Kidney glomerular epithelial cell (primary cell): ENCODE results near the gene RAB39B.
A peak's percentile ranks its signal among the peaks of the same experiment; 100 is the strongest.
"Not testable (repeated sequence)": the region's sequence is repeated elsewhere in the genome, so short reads cannot be mapped to it uniquely, and the experiment has no call there.

ENCODE experiments used
- DNase-seq: peaks from one replicate; lab custom pipeline; 2025; lab: John Stamatoyannopoulos, UW

RAB39B gene

DNA sequence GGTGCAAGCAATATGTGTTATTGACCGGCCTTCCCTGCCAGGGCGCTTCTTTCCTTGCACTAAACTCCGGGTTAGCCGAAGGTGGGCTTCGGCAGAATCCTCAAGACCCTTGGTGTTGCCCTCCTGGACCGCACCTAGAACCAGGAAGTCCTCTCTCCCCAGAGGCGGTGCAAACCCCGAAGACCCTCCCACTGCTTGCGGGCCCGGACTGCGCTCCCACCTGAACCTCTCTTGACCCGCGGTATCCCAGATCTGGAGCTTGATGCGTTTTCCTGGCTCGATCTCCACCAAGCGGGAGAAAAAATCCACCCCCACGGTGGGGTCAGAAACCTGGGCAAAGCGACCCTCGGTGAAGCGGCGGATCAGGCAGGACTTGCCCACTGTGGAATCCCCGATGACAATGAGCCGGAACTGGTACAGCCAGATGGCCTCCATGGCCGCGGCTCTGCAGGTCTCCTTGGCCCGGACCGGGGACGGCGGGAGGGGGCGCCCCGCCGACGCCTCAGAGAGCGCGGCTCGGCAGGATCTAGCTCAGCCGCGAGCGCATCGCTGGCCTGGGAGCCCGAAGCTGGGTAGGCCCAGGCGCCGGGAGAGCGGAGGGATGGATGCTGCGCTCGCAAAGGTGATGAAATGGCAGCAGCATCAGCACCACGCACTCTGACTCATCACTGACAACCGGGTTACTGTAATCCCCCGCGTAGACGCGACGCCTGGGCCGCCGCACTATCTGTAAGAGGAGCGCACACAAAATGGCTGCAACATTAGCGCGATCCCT is at the start of gene RAB39B:
RAB39B (minus strand) TSS at position 638 of the 775 bp plus-strand sequence; CDS start at position 435, 203 bp downstream.
- peak; percentile 51 for DNase-seq

DNA sequence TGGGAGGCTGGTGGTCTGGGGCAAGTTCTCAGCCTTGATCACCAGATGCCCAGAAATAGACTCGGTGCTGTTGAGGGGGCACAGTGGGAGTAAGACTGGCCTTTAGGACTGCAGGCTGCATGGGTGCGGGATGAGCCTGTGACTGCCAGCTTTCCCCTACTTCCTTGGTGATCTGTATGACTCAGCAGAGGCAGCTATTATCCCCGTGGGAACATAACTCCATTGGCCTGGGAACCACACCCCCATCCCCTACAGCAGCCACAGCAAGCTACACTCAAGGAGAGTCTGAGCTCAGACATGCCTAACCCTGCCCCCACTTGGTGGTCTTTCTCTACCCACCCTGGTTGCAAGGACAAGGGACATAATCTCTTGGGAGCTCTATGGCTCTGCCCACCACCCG is 49.5 kb upstream of the RAB39B start:
- DNase-seq, result no peak

- no peak for DNase-seq
Measured at GRCh38 chrX:155293771-155294170, 29.5 kb upstream of the RAB39B start.

DNA sequence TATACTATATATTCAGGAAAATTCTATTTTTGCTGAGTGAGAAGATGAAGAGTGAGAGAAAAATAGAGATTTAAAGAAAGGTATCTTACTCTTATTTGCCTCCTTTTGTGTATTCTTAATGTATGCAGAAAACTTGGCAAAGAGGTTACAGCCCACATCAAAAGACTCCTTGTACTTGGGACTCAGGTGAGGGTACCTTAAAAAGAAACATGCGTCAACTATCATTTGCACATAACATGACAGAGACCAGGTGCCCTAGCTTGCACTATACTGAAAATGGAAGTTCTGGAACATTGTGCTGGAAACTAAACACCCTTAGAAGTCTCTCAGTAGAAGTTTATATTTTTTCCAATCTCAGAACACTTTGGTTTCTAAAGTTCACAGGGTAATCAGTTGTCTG is 15.6 kb upstream of the RAB39B start:
- DNase-seq, result no peak

DNA sequence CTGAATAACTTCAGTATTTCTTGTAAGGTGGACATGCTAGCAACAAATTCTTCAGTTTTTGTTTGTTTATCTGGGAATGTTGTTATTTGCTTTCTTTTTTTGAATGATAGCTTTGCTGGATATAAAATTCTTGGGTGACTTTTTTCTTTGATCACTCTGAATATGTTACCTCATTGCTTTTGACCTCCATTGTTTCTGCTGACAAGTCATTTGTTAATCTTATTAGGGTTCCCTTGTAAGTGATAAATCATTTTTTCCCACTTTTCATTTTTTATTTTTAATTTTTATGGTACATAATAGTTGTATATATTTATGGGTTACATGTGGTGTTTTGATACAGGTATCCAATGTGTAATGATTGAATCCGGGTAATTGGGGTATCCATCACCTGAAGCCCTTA is 6.7 kb upstream of the RAB39B start:
- DNase-seq, result no peak

DNA sequence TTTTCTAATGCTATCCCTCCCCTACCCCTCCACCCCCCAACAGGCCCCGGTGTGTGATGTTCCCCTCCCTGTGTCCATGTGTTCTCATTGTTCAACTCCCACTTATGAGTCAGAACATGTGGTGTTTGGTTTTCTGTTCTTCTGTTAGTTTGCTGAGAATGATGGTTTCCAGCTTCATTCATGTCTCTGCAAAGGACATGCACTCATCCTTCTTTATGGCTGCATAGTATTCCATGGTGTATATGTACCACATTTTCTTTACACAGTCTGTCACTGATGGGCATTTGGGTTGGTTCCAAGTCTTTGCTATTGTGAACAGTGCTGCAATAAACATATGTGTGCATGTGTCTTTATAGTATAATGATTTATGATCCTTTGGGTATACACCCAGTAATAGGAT is 3.7 kb upstream of the RAB39B start:
- not testable (repeated sequence) for DNase-seq

DNA sequence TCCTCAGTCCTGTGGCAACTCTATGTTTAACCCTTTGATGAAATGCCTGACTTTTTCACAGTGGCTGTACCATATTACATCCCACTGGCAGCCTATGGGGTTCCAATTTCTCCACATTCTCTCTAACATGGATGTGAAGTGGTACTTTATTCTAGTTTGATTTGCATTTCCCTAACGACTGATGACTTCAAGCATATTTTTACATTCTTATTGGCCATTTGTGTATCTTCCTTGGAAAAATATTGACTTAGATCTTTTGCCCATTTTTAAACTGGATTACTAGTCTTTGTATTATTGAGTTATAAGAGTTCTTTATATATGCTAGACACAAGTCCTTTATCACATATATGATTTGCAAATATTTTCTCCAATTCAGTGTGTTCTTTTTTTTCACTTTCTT is 2.1 kb upstream of the RAB39B start:
- no peak for DNase-seq

- no peak for DNase-seq
Measured at GRCh38 chrX:155262970-155263754, 1.1 kb downstream of the RAB39B start.

GRCh38 chrX:155259752-155260151 is 4.5 kb downstream of the RAB39B start:
- DNase-seq, result no peak

- DNase-seq, result no peak
Measured at GRCh38 chrX:155251391-155251790, 12.9 kb downstream of the RAB39B start.

GRCh38 chrX:155247497-155247896 is 16.8 kb downstream of the RAB39B start:
- DNase-seq, result no peak

- DNase-seq, result no peak
Measured at GRCh38 chrX:155246748-155247147, 17.5 kb downstream of the RAB39B start.

DNA sequence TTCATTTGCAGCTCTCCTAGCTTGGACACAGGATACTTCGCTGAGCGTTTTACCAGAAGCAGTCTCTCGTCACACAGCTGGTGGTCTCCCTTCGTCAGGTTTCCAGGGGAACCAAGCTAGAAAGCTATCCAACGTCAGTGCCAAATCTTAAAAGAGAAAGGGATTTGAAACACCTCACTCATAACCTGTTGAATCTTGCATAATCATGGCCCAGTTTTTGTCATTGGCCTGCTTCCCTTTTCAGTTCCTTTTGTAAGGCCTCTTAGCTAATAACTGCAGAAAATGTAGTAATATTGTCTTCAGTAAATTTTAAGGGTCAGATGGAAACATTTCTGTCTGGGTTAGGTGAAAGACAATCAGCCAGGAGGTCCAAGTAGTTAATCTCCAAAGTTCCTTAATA is 22.0 kb downstream of the RAB39B start:
- no peak for DNase-seq

GRCh38 chrX:155237719-155238118 is 26.6 kb downstream of the RAB39B start:
- DNase-seq, result no peak

- DNase-seq, result no peak
Measured at GRCh38 chrX:155235891-155236290, 28.4 kb downstream of the RAB39B start.

DNA sequence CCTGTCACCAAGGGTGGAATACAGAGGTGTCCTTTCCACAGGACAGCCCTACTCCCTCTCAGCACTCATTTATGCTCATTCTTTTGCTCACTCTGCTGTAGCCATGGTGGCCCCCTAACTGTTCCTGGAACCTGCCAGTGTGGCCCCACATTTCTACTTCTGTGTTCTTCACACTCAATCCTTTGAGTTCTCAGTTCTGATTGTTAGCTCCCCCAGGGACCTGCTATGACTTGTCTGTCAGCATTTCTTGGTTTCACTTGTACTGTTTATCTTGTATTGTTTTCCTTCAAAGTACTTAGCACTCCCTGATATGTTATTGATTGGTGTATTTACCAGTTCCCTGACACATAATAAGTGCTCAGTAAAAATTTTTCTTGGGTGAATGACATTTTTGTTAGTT is 33.1 kb downstream of the RAB39B start:
- DNase-seq, result no peak

GRCh38 chrX:155225774-155226173 is 38.5 kb downstream of the RAB39B start:
- DNase-seq, result no peak

GRCh38 chrX:155223746-155224145 is 40.5 kb downstream of the RAB39B start:
- DNase-seq, result not testable (repeated sequence)

DNA sequence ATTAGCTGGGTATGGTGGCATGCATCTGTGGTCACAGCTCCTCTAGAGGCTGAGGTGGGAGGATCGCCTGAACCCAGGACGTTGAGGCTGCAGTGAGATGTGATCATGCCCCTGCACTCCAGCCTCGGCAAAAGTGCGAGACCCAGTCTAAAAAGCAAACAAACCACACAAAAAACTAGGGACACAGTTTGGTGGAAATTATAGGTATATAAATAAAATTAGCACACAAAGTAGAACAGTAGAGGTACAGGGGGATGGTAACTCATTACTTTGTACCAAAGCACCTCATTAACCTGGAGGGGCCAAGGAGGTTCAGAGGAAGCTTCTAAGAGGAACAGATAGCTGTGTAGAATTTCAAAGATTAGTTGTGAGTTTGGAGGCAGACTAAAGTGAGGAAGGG is 42.9 kb downstream of the RAB39B start:
- no peak for DNase-seq

GRCh38 chrX:155218777-155219176 is 45.5 kb downstream of the RAB39B start:
- no peak for DNase-seq

DNA sequence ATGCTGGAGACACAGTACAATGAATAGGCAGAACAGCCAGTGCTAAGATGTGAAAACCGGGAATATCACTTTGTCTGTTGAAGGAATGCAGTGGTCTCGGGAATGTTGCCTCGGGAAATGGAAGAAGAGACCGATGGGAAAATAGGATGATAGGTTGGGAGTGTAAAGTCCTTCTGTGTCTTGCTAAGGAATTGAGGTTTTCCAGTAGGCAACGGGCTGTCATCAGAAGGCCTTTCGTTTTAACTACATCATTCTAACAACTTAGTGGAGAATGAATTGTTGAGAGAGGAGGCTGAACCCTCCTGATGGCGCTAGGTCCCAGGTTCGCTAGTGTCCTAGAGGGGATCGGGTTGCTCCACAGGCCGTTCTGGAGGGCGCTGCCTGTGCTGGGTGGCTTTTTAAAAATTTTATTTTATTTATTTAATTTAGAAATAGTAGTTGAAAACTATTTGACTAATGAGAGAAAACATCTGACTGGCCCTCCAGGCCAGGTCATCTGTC is 47.3 kb downstream of the RAB39B start:
- no peak for DNase-seq

DNA sequence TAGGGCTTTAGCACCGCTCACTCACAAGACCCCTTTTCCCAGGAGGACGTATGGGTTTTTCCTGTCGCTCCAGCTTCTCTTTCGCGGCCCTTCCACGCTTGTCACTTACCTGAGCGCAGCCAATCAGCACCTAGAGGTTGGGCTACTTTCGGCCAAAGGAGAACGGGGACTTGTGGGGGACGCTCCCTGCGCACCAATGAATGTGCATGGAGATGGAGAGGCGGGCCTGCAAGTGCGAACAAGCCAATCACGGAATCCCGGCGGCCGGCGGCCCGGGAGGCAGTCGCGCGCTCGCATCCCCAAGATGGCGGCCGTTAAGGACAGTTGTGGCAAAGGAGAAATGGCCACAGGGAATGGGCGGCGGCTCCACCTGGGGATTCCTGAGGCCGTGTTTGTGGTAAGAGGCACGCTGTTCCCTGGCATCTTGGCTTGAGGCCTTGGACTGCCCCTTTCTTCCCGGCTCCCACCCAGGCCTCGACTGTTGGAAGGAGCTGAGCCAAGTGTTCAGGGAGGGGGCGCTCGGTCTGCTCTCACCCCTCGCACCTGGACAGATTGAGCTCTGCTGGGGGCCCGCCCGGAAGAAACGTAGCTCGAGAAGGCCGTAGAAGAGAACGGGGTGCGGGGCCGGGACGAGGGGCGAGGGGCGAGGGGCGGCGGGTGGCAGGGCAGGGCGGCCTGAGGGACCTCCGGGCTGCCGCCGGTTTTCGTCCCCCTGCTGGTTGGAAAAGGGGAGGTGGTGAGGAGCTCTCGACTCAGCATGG is 47.9 kb downstream of the RAB39B start, which contains the start of gene VBP1:
VBP1 (plus strand) TSS at position 282 of the 761 bp plus-strand sequence; CDS start at position 305, 23 bp downstream.
- peak; percentile 83 for DNase-seq
